SKM-1 (cell line): ENCODE measurements around the gene LIN9.
"Not testable (repeated sequence)": the region's sequence is repeated elsewhere in the genome, so short reads cannot be mapped to it uniquely, and the experiment has no call there.

Source experiments
- DNase-seq: peaks from one replicate; lab custom pipeline; 2025; ENCODE audit not compliant: unreplicated experiment; lab: John Stamatoyannopoulos, UW

LIN9 gene

DNA sequence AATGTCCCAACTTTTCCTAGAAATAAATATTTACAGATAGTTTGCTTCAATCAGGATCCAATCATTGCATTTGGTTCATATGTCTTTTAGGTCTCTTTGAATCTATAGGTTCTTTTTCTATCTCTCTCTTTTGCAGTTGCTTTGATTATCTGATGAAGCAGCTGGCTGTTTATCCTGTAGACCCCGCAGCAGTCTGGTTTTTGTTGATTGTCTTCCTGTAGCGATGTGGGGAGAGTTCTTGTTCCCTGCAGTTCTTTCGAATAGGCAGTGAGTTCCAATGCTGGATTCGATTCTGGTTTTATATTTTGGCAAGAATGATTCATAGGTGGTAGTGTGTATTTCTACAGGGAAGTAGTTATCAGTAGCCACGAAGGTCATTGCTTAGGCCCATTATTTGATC lies 92.9 kb downstream of the LIN9 start:
- DNase-seq = no peak

DNA sequence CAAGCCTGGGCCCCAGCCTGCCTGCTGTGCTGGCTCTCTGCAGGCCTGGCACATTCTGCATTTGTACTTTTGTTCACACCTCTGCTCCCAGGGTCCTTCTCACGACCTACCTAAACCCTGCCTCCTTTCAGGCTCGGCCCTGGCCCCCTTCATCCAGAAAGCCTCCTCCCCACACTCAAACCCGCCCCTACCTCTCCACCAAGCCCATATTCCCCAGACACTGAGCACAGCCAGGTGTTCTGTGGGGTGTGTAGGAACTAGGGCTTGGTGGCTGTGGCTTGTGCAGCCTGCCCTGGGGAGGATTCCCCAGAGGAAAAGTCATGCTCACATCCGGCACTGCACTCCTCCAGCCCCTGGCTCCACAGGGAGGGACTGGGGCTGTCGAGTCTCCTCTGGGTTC lies 93.7 kb downstream of the LIN9 start:
- no peak for DNase-seq

DNA sequence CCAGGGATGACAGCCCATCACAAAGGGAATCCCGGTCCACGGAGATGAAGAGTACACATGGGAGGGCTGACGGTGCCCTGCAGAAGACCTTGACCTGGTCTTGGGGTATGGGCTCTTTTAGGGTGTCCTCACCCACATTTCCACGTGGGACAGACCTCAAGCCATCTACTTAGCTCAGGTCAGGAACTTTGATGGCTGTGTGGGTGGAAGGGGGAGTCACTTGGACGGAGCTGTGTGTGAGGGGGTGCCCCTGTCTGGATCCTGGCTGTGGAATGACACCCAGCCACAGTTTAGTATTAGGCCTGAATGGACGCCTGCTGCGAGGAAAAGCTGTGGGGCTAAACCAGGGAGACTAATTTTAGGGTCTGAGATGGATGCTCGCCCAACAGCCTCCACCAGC lies 96.4 kb downstream of the LIN9 start:
- no peak for DNase-seq

DNA sequence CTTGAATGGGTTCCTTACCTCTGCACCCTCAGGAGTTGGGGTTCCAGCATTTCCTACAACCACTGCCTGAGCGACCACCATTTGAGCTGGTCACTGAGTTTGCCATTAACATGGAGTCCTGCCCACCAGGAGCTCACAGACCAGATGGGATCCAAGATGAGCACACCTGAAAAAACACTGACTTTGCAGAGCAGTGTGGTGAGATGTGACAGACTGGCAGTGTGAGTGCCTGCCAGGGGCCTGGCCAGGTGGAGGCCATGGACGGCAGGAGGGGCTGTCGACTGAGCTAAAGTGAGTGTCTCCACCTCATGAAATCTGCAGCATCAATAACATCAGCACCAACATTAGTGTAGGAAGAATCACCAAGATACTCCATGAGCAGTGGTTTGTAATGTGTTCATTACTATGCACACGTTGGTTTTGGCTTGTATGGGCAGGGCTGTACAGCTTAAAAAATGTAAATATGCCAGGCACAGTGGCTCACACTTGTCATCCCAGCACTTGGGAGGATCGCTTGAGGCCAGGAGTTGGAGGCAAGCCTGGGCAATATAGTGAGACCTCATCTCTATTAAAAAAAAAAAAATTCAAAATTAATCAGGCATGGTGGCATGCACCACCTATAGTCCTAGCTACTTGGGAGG lies 97.7 kb downstream of the LIN9 start:
- no peak for DNase-seq

DNA sequence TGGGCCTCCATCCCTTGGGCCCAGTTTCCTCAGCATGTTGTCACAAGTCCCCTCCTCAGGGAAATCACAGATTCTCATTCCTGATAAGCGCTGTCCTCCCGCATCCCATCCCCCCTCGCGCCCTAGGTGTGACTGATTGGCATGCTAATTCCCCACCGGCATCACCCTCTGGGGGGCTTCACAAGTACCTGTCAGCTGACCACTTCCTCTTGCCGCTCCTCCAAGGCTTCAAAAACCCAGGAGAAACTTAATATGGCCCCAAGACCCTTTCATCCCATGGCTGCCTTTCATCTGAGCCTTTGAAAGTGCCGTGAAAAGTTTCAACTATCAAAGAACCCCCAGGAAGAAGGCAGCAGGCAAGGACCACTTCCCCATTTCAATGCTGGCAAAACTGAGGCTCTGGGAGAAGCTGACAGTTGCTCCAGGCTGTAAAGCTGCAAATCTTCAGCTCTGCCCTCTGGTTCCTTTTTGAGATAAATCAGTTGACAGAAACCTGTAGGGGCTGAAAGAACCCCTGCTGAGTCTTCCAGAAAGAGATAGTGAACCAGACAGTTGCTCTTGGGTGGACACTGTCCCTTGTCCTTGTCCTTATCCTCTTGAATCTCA lies 98.3 kb downstream of the LIN9 start:
- DNase-seq = no peak

DNA sequence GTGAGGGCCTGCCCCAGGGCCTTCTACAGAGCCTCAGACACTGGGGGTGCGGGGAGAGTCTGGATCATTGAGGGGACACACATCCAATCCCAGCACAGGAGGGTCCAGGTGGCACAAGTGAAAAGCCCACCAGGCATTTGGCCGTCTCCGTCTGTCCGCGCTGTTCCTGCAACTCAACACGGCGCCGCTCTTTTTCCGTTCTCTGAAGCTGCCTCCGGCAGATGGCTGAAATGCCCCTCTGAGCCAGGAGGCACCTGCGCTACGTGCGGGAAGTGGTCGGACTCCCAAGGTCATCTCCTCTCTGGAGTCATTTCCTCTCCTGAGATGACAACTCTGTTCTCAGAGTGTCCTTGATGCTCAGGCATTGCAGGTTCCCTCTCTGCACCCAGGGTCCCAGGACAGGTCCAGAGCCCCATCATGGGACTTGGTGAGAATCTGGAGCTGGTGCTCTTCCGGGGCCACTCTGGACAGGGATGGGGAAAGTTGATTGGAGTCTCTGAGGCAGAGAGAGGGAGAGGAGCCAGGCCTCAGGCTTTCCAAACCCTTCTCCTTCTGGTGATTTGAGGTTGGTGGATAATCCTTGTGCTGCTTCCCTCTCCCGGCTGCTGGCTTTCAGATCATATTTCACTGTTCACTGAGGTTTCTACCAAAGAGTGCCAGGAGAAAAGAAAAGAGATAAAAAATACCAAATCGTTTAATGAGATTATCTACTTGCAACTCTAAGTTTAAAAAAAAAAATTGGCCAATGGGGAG lies 99.5 kb downstream of the LIN9 start:
- no peak for DNase-seq

DNA sequence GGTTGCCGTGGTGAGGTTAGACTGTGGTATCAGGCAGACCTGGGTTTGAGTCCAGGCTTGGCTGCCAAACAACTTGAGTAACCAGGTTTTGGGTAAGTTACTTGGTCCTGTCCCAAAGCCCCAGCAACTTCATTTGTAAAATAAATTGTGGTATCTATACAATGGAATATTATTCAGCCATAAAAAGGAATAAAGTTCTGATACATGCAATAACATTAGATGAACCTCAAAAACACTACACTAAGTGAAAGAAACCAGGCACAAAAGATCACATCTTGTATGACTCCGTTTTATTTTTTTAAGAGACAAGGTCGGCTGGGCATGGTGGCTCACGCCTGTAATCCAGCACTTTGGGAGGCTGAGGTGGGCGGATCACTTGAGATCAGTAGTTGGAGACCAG lies 101.9 kb downstream of the LIN9 start:
- no peak for DNase-seq

DNA sequence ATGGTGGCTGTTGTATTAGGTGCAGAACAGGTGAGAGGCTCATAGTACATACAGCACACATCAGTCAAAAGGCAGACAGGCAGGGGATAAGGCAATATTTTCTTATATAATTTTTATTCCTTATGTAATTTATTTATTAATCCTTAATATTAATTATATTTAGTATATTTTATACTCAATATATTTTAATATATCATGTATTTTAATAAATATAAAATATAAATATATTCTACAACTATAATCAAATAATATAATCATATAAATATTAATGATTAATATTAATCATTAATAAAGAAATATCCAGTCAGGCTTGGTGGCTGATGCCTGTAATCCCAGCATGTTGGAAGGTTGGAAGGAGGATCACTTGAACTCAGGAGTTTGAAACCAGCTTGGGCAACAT lies 104.8 kb downstream of the LIN9 start:
- DNase-seq = no peak

DNA sequence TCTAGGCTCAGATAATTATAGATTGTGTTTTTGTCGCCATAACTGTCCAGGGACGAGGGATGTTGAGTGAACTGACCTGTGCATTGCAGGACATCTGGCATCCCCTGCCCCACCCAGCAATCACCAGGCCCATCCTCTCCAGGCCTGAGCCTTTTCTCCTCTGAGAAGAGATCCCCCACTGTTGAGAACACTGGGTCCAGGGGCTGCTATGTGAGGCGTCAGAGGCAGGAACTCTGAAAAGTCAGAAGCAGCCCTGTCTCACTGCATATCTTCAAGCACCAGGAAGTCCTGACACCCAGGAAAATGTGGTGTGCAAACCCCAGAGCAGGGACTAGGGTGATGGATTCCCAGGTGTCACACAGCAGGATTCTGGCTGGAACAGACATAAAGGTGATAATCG lies 105.3 kb downstream of the LIN9 start:
- no peak for DNase-seq

DNA sequence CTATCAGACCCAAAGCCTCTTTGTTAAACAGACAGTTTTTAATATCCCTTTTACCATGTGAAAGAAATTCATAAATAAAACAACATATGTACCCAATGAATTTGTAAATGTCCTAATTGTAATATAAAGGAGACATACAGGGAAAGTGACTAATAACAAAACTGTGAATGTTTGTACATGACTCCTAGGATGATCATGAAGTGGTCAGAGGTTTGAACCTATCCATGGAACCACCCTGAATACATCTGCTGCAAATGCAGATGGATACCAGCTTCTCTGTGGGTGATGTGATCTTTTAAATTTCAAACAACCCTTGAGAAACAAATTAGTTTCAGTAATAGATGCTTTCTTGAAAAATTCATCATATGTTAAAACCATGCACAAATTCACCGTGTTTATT lies 105.7 kb downstream of the LIN9 start:
- no peak for DNase-seq

DNA sequence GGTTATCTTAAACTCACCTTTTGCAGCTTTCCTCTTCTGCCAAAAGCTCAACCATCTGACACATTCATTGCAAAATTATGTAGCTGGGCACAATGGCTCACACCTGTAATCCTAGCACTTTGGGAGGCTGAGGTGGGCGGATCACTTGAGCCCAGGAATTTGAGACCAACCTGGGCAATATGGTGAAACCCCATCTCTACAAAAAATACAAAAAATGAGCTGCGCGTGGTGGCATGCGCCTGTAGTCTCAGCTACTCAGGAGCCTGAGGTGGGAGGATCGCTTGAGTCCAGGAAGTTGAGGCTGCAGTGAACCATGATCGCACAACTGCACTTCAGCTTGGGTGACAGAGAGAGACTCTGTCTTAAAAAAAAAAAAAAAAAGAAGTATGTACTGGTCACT lies 106.3 kb downstream of the LIN9 start:
- DNase-seq = not testable (repeated sequence)

DNA sequence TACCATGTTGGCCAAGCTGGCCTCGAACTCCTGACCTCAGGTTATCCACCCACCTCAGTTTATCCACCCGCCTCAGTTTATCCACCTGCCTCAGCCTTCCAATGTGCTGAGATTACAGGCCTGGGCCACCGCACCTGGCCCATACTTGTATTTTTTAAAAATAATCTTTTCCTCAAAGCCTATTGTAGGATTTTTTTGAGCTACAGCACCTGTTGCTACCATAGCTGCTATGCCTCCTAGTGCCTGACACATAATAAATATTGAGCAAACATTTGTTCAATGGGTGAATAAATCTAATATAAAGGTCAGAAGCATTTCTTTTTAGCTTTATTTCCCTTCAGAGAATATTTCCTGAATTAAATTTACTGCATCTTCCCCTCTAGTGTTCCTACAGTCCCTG lies 106.7 kb downstream of the LIN9 start:
- no peak for DNase-seq

DNA sequence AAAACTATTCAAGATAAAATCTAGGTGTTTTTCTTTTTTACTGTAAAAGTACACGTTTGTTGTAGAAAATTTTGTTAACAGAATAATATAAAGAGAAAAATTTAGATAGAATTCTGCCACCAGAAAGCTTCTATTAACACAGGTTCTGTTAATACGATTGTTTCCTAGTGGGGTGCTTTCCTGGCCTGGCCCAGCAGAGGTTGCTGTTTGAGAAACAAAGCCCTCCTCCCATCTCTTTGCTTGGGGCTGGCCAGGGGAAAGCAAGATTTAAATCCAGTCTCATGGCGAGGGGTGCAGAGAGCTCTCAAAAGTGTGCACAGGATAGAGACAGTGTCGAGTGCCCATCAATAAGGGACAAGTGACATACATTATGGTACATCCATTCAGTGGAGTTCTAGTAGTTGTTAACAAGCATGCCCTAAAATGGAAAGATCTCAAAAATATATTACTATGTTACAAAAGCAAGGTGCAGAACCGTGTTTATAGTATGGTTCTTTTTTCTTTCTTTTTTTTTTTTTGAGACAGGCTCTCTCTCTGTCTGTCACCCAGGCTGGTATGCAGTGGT lies 107.9 kb downstream of the LIN9 start:
- no peak for DNase-seq

DNA sequence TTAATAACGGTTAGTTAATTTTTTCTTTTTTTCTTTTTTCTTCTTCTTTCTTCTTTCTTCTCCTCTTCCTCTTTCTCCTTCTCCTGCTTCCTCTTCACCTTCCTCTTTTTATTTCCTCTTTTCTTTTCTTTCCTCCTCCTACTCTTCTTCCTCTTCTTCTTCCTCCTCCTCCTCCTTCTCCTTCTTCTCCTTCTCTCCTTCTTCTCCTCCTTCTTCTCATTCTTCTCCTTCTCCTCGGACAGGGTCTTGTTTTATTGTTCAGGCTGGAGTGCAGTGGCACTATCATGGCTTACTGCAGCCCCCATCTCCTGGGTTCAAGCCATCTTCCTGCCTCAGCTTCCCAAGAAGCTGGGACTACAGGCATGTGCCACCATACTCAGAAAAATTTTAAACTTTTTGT lies 109.0 kb downstream of the LIN9 start:
- no peak for DNase-seq

DNA sequence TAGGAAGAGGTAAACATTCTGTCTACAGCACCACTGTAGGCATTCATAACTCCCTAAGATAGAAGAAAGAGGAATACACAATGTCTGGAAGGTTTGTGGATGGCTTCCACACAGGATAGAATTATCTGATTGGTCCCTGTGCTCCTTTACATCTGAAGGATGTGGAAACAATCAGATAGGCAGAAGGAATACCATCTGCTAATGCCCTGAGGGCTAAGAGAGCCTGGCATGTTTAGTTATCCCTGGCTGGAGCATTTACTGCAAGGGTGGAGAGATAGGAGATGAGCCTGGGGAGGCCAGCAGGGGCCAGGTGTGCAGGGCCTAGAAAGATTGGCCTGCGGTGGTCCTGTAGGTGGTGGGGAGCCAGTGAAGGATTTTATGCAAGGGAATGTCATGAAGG lies 113.8 kb downstream of the LIN9 start:
- DNase-seq = no peak

DNA sequence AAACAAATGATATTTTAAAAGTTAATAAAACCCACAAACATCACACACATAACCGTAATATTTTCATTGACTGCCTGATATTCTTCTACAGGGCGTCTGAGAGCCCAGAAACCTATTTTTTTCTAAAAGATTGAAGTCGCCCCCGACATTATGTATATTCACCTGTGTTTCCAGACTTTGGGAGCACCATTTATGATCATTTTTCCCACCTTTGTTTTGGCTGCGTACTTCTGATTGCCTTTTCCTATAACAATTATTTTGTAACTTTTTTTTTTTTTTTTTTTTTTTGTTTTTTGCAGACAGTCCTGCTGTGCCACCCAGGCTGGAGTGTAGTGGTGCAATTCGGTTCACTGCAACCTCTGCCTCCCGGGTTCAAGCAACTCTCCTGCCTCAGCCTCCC lies 121.6 kb downstream of the LIN9 start:
- no peak for DNase-seq

DNA sequence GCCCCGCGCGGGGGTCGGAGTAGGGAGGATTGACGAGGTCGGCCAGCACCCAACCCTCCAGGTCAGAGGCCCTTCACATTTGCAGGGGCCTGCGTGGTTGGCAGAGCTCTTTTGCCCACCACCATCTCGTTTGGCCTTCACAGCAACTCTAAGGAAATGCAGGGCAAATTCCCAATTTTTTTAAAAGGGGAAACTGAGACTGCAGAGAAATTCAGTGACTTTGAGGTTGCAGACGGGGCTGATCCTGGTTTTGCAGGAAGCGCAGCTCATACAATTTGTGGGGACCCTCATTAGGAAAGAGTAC lies 122.0 kb downstream of the LIN9 start:
- no peak for DNase-seq

DNA sequence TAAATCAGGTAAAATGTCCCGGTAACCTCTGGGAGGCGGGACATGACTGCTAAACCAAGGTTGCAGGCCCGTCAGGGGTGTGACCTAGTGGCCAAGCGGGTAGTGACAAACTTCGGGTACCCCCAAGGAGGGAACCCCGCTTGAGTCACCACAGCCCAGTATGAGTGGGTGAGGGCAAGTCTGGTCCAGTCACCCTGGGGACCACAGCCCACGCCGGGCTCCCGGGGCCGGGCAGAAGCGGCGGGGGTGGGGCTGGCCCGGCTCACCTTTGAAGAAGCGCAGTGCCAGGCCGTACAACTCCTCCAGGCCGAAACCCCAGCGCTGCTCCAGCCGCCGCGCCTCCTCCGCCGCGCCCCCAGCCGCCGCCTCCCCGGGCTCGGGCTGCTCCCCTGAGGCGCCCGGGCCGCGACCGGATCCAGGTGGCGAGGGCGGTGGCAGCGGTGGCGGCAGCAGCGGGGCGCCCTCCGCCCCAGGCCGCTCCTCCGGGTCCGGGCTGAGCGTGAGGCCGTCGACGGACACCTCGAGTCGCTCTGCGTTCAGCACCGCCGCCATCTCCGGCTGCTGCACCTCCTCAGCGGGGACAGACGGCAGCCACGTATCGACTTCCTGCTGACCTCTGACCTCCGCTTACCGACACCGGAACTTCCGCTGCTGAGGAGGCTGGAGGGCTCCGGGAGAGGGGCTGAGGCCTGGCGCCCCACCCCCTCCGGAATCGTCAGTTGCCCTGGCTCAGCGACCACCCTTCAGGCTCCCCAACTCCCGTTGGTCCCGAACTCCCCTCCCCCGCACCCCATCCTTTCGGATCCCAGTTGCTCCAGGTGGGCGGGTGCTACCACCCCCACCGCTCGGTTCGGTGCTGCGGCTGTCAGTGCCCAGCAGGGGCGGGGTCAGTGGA lies 122.6 kb downstream of the LIN9 start, which contains the start of gene ACBD3:
Gene ACBD3 (minus strand): TSS at position 618 of the 895 bp plus-strand sequence. CDS start 66 bp downstream, at position 552.
- DNase-seq = peak; percentile 94

DNA sequence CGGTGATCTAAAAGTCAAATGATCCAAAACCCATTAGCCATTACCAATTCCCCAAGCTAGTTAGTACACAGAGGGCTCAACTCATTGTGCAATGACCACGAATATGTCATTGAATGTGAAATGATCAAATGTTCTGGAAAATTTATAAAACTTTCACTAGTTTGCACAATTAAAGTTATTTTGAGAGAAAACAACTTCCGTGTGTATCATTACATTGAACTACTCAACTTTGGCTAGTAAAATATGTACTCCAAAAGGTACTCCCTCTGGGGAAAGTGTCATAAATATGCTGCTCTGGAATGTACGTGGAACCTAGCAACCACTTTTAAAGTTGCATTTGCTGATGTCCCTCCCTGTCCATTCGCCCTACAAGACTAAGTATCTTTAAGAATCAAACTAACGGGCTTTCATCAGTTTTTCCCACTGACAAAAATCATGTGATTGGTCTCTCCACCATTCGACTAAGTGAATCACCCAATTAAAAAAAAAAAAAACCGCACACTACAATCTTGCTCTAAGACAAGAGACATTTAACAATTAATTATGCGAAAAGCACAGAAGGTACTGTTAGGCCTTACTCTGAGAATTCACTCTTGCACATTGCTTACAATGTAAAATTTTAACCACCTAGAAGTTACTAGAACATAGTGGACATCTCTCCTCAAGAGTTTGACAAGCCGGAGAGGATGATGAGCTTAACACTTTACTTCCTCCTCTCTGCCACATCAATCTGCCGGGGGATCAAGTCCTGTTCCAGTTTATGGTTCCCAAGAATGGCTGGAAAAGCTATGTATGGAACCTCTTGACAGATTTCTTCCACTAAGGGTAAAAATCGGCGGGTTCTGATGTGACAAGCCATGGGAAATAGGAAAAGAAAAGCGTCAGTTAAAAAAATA lies 123.6 kb downstream of the LIN9 start:
- DNase-seq = no peak

DNA sequence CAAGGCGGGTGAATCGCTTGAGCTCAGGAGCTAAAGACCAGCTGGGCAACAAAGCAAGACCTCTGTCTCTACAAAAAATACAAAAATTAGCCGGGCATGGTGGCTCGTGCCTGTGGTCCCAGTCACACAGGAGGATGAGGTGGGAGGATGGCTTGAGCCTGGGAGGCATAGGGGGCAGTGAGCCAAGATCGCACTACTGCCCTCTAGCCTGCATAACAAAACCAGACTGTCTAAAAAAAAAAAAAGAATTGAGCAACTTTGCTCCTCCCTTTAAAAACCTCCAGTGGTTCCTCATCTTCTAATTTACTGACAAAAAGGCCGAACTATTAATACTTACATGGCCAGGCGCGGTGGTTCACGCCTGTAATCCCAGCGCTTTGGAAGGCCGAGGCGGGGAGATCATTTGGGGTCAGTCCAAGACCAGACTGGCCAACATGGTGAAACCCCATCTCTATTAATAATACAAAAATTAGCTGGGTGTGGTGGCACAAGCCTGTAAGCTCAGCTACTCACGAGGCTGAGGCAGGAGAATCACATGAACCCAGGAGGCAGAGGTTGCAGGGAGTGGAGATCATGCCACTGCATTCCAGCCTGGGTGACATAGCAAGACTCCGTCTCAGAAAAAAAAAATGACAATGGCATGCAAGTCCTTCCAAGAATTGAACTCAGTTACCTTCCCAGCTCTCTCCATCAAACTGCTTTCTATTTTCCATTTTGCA lies 126.8 kb downstream of the LIN9 start:
- peak; percentile 90 for DNase-seq
